Epithelial cell of prostate (primary cell): ENCODE data around the gene GOSR2.

ENCODE experiments used
- DNase-seq: peaks from one replicate; pipeline ENCODE4 v3.0.0-alpha.2; 2011; ENCODE audit warnings: low read depth, low spot score
- H3K27ac ChIP-seq: fragments of 450-650 bp; 2 replicates; pipeline ENCODE4 v1.5.1; 2017; ENCODE audit warnings: mild to moderate bottlenecking

The GOSR2 gene

DNA sequence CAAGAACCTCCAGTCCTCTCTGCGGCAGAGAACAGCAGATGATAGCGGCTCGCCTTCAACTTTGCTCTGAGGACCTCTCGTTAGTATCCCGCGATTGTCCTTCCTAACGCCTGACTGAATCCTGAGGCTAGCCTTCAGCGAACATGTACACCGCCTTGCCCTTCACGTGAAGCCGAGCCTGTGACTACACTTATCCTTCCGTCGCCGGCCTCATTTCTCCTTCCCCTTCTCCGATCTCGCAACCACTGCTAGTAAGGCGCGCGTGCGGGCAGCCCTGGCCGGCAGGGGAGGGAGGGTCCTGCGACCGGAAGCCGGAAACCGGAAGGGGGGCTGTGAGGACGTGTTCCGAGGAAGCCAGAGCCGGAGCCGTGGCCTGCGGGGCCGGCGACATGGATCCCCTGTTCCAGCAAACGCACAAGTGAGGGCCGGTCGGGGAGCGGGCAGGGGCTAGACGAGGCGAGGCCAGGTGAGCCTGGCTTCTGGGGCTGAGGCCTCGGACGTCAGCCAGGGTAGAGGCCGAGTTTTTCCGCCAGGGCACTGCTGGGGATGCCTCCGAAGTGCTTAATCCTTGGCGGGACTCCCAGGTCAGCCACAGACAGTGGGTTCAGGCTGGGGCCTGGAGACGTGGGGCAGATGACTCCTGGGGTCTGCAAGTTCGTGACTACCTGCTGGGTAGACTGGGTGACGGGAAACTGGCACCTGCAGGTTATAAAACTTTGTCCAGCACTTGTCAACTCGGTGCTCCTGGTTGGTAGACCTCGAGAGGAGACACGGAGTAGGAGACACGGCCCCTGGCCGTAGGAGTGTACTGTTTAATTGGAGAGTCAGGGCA, at the start of gene GOSR2:
Gene GOSR2 (plus strand): TSS at position 357 of the 832 bp plus-strand sequence. CDS start 33 bp downstream, at position 390.
- H3K27ac ChIP-seq: peak within 1 kb of the TSS; percentile 85
- DNase-seq: peak; percentile 20

DNA sequence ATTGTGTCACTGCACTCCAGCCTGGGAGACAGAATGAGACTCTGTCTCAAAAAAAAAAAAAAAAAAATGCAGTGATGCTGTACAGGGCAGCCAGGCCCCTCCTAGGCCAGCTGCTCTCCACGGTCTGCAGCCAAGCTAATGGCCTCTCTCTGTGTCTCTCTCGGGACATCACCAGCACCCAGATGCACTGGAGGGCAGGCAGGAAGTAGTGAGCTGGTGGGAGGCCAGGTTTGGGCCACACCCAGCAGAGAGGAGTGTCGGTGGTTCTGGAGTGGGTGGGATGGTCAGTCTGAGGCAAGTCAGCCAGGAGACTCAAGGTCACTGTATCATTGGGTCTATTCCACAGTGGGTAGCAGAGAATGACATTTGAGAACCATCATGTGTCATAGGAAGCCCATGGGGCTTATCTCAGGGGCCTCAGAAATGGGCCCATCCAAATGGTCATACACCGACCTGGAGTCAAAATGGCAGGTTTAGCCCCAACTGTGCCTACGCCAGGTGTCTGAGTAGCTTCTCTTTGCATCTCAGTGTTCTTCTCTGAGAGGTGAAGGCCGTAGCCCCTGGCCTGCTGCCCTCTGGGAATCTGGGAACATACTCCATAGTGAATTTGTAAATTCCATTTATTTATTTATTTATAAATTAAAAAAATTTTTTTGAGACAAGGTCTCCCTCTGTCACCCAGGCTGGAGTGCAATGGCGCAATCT, 48.9 kb upstream of the GOSR2 start:
- DNase-seq: no peak
- H3K27ac ChIP-seq: no peak overlapping the region

DNA sequence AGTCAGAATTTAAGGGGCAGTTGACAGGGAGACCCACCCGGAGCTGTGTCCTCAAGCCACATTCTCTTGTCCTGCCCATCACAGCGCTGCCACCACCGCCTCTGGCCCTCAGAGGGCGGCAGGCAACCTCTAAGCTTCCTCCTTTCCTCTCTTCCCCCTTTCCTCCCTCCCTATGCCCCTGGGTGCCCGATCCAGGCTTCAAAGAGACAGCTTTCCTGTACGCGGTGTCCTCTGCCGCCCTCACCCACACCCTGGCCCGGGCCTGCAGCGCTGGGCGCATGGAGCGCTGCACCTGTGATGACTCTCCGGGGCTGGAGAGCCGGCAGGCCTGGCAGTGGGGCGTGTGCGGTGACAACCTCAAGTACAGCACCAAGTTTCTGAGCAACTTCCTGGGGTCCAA, 48.1 kb upstream of the GOSR2 start:
- DNase-seq: no peak
- no peak overlapping the region for H3K27ac ChIP-seq

DNA sequence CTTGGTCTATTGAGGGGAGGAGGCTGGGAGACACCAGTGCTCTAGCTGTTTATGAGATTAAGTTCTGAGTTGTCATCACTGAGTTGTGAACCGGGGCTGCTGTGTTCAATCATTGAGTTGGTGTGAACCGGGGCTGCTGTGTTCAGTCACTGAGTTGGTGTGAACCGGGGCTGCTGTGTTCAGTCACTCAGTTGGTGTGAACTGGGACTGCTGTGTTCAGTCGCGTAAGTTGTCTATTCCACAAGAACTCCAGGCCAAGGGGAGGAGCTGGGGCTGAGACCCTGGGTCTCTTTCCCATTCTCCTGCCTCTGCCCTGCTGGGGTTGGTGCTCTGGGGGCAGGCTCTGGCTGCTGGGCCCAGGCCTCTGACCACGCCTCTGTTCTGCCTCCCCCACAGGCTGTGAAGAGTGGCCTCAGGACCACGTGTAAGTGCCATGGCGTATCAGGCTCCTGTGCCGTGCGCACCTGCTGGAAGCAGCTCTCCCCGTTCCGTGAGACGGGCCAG, 47.1 kb upstream of the GOSR2 start:
- H3K27ac ChIP-seq: no peak overlapping the region
- DNase-seq: no peak

DNA sequence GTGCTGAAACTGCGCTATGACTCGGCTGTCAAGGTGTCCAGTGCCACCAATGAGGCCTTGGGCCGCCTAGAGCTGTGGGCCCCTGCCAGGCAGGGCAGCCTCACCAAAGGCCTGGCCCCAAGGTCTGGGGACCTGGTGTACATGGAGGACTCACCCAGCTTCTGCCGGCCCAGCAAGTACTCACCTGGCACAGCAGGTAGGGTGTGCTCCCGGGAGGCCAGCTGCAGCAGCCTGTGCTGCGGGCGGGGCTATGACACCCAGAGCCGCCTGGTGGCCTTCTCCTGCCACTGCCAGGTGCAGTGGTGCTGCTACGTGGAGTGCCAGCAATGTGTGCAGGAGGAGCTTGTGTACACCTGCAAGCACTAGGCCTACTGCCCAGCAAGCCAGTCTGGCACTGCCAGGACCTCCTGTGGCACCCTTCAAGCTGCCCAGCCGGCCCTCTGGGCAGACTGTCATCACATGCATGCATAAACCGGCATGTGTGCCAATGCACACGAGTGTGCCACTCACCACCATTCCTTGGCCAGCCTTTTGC, 46.5 kb upstream of the GOSR2 start:
- peak; percentile 10 for DNase-seq
- no peak overlapping the region for H3K27ac ChIP-seq

DNA sequence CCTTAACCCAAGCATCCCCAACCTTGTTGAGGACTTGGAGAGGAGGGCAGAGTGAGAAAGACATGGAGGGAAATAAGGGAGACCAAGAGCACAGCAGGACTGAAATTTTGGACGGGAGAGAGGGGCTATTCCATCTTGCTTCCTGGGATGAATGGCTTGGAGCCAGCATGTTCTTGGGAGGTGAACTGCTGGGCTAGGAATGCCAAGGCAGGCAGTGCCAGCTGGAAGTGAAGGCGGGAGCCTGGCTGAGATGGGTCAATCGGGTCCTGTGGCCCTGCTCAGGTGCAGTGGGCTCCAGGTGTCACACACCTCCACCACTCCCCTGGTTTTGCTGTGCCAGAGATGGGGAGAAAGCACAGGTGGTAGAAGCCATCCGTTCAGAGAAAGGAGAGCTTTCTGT, 46.0 kb upstream of the GOSR2 start:
- no peak overlapping the region for H3K27ac ChIP-seq
- no peak for DNase-seq

DNA sequence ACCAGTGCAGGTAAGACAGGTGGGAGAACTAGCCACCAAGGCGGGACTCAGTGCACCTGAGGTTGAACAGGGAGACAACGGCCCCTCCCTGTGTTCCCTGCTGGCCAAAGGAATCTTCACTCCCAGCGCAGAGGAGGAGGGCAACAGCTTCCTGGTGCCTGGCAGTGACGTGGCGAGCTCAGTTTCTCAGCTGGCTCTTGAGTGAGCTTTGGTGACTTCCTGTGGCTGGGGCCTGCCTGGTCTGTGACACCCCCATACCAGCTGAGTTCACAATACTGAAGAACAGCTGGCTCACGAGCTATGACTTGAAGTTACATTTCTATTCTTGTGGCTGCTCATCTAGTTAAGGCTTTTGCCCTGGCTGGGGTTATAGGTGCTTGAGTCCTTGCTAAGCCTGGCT, 45.5 kb upstream of the GOSR2 start:
- no peak overlapping the region for H3K27ac ChIP-seq
- DNase-seq: no peak

DNA sequence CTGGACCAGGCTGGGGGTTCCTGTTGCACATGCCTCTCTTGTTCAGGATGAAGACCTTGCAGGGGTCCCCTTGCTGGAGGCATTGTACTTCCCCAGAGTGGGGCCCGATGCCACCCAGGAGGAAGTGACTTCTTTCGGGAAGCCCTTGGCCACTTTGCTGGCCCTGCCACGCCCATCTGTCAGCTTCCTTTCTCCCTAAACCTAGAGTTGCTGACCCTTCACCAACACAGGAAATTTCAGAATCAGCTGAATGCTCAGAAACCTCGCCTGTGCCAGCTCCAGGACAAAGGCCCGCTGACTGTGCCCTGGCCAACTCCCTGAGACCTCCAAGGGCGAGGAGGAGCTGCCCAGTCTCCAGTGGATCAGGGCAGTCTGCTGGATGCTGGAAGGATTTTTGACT, 44.9 kb upstream of the GOSR2 start:
- DNase-seq: no peak
- no peak overlapping the region for H3K27ac ChIP-seq

DNA sequence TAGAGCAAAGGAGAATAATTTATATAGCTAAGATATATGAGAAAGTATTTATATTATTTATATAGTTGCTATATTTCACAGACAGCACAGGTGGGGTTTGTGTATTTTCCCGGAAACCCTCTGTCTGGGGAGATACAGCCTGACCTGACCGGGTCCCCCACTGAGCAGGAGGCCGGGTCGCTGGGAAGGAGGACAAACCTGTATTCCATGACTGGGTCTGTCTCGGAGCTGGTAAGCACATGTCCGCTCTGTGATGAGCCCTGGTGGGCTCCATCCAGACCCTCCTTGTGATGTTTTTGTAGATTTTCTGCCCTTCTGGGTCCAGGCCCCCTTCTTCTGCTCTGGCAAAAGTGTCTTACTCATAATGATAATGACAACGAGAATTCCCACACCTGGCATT, 43.9 kb upstream of the GOSR2 start:
- H3K27ac ChIP-seq: no peak overlapping the region
- DNase-seq: no peak

- H3K27ac ChIP-seq: no peak overlapping the region
- no peak for DNase-seq
Observed at GRCh38 chr17:46881015-46881414, 41.9 kb upstream of the GOSR2 start.

DNA sequence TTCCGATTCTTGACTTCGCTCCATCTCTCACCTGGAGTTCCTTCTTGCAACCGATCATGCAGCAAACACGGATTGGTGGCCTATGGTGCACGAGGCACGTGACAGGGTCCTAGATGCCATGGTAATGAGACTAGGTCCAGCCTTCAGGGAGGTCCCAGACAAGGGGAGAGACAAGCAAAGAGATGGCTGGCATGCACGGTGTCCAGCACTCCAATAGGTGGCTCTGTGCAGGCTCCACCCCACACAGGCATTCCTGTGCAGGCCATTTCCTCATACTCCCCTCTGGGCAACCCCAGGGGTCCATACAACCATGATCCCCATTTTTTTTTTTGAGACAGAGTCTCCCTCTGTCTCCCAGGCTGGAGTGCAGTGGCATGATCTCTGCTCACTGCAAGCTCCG, 40.3 kb upstream of the GOSR2 start:
- no peak overlapping the region for H3K27ac ChIP-seq
- no peak for DNase-seq

- no peak overlapping the region for H3K27ac ChIP-seq
- DNase-seq: no peak
Observed at GRCh38 chr17:46883871-46884520, 39.0 kb upstream of the GOSR2 start.

DNA sequence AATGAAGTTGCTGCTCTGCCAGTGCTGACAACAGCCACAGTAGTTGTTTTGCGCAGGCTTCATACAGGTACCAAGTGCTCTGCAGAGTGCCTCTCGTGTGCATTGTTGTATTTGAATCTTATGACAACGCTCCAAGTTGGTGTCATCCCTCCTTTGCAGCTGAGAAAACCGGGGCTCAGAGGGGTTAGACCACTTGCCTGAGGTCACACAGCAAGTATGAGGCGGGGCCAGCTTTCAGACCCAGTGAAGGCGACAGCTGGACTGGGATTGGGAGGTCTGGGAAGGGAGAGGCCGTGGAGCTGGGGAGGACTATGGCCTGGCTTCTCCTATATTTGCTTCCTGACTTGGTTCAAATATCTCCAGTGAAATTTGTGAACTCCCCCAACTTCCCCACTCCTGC, 38.4 kb upstream of the GOSR2 start:
- no peak overlapping the region for H3K27ac ChIP-seq
- no peak for DNase-seq

DNA sequence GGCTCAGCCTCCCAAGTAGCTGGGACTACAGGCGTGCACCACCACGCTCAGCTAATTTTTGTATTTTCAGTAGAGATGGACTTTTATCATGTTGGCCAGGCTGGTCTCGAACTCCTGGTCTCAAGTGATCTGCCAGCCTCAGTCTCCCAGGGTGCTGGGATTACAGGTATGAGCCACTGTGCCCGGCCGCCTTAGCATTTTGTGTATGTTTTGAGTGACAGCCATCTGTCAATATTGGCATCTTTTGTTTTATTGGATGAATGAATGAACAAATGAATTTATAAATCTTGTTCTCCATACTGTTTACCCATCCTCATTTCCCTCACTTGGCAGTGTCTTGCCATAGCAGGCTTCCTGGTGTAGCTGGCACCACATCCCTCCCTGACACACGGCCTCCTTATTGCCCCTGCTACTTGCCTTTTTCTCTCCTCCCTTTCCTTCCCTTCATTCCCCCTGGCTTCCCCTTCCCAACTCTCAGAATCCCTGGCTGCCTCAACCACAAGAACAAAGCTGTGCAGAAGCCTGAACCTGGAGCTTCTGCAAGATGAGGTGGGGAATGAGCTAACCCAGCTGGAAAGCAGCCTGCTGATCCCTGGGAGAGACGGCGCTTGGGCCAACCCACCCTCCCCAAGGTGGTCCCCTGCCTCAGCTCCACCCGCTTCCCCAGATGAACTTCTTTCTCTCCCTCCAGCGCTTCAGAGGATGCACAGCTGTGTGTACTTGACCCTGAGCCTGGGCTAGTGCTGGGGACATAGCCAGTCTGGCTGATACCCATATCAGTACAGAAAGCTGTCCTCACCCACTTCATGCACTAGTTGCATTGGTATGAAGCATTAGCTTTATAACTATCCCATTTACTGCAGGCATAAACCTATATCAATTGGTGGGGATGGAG, 37.3 kb upstream of the GOSR2 start:
- no peak overlapping the region for H3K27ac ChIP-seq
- no peak for DNase-seq

DNA sequence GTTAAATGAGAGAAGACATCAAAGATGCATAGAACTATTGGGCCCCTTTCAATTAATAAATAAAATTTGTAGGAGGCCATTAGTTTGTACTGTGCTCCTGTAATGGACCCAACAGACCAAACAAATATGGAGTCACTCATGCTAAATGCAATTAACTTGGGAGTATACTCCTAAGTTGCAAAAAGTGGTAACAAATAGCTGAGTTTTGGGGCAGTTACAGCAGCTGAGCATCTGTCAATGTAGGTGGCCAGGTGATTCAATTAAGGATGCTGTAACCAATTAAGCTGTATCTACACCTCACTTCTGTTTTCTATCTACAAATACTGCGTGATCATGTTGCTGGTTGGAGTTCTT, 36.7 kb upstream of the GOSR2 start:
- no peak for DNase-seq
- H3K27ac ChIP-seq: no peak overlapping the region

DNA sequence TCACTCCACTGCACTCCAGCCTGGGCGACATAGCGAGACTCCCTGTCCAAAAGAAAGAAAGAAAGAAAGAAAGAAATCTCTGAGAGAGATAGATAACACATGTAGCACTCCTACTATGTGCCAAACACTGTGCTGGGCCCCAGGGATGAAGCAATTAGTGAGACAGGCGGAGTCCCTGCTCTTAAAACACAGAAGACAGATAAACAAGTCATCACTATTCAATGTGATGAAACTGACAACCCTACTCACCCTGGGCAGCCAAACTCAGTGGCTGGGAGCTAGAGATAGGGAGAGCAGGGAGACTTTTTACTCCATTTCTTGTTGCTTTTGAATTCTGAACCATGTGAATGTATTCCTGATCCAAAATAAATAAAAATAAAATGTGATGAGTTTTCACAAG, 35.2 kb upstream of the GOSR2 start:
- no peak for DNase-seq
- no peak overlapping the region for H3K27ac ChIP-seq

DNA sequence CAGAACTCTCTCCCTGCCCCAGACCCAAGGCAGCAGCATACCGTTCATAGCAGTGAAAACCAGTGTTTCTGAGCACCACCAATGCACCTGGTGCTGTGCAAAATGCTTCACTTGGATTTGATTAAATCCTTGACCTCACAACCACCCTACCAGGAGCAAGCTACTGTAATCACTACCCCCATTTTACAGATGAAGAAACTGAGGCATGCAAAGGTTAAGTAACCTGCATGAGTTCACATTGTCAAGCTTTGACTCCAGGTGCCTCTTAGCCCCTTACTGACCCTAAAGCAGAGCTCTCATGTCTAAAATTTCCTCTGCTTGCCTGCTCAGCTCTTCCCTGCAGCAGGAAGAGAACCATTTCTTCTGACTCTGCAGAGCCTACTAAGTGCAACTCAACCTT, 34.2 kb upstream of the GOSR2 start:
- DNase-seq: no peak

GRCh38 chr17:46889519-46889918, 33.4 kb upstream of the GOSR2 start:
- no peak for DNase-seq
- H3K27ac ChIP-seq: no peak overlapping the region

More for the DNA sequence above, 34.2 kb upstream of the GOSR2 start:
- no peak overlapping the region for H3K27ac ChIP-seq

DNA sequence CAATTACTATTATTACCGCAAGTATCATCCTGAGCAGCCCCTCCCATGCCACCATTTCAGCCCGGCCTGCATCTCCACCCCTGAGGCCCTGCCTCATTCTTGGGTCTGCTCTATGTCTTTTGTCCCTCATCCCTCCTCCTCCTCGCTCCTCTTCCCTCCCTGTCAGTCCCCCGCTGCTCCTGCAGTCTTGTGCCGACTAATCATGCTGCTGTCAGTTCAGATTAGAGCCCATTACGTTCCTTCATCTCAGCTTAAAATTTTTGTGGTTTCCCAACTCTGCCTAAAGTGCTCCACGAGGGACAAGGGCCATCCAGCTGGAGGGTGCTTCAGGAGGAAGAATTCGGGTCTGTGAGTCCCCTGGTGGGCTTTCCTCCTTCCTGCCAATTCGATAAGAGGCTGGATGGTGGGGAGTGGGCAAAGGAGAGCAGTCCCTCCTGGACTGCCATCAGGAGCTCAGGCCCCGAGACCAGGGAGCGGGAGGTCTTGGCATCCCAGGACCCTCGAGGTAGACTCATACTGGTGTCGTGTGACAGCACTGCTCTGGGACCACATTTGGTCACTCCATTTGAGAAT, 32.9 kb upstream of the GOSR2 start:
- no peak for DNase-seq
- no peak overlapping the region for H3K27ac ChIP-seq

DNA sequence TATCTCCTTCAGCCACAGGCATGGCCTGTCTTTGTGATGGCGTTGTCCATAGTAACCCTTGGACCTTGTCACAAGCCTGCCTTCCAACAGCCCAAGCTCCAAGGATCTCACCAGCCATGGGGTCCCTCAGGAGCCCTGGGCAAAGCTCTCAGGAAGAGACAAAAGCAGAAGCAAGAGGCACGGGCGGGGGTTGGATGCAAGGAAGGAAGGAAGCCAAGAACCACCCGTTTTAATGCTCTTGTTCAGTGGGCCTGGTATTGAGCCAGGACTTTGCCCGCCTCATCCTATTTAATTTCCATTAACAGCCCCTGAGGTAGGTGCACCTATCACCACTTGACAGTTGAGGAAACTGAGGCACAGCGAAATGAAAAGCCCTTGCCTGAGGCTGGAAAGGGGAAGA, 32.3 kb upstream of the GOSR2 start:
- no peak for DNase-seq
- no peak overlapping the region for H3K27ac ChIP-seq
